GM12865 (cell line): ENCODE measurements around the gene CCDC194.
A peak's percentile ranks its signal among the peaks of the same experiment; 100 is the strongest.

Experiments
- DNase-seq: peaks from one replicate; pipeline ENCODE4 v3.0.0; 2010; ENCODE audit warnings: low read depth
- H3K4me3 ChIP-seq: 2 replicates; pipeline ENCODE4 v1.5.1; 2011; ENCODE audit warnings: mild to moderate bottlenecking, low read depth, low read length, control low read depth
- CTCF ChIP-seq: IDR thresholded peaks from 2 replicates; pipeline ENCODE4 v1.5.1; 2011; ENCODE audit warnings: low read length, control low read depth, low read depth, inconsistent platforms; ENCODE audit not compliant: insufficient read depth; ENCODE audit errors: missing control alignments

CCDC194 gene

GRCh38 chr19:17419154-17419620 is 25.2 kb upstream of the CCDC194 start:
- peak overlapping the region; percentile 73 for H3K4me3 ChIP-seq
- TF ChIP-seq CTCF: no peak
- no peak for DNase-seq

GRCh38 chr19:17418710-17419109 is 24.7 kb upstream of the CCDC194 start:
- DNase-seq: no peak

GRCh38 chr19:17415121-17415520 is 21.1 kb upstream of the CCDC194 start:
- no peak for TF ChIP-seq CTCF
- DNase-seq: no peak
- no peak overlapping the region for H3K4me3 ChIP-seq

More at GRCh38 chr19:17418710-17419109, 24.7 kb upstream of the CCDC194 start:
- no peak for TF ChIP-seq CTCF
- peak overlapping the region; percentile 73 for H3K4me3 ChIP-seq

- TF ChIP-seq CTCF: no peak
- no peak overlapping the region for H3K4me3 ChIP-seq
- DNase-seq: no peak
Measured at GRCh38 chr19:17414097-17414496, 20.1 kb upstream of the CCDC194 start.

GRCh38 chr19:17411801-17412200 is 17.8 kb upstream of the CCDC194 start:
- TF ChIP-seq CTCF: no peak
- H3K4me3 ChIP-seq: no peak overlapping the region
- no peak for DNase-seq

GRCh38 chr19:17409990-17410389 is 16.0 kb upstream of the CCDC194 start:
- no peak for DNase-seq
- TF ChIP-seq CTCF: no peak
- no peak overlapping the region for H3K4me3 ChIP-seq

GRCh38 chr19:17406887-17407196 is 12.8 kb upstream of the CCDC194 start:
- DNase-seq: peak; percentile 39
- peak overlapping the region; percentile 85 for H3K4me3 ChIP-seq
- TF ChIP-seq CTCF: no peak
